Measurements from ENCODE around the gene RAB36. TPM values are rescaled to one million over a fixed set of nuclear protein-coding genes. Genes with fewer than 3 reads are reported as not detected.

RAB36 gene
- polyA plus RNA-seq, 1 of the 3 experiments (the other 2 are of a cell fraction): 6.6 TPM

DNA sequence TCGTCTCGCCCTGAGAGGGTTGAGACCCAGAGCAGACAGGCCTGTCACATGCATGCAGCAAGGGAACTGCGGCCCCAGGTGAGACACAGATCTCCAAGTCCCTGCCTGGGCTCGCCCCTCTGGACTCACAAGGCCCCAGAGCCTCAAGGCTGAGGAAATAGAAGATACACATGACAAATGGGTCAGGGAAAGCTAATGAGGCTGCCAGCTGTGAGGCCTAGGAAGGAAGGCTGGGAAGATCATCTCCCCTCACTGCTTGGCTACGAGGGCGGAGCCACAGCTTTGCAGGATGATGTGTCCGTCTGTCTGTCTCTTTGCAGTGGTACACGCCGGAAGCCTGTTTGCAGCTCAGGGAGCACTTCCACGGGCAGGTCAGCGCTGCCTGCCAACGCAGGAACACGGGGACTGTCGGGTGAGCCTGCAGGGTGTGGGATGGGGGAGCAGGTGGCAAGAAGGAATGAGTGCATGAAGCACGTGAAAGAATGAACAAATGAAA lies 4.5 kb downstream of the RAB36 start (continued):
- TF ChIP-seq GABPA (IDR thresholded peaks at IDR 0.05; ENCODE audit: low read depth): no peak

- H3K27ac ChIP-seq (ENCODE audit: low read depth in 2 of 2, low read length in 1 of 2): no peak overlapping the region
- no peak overlapping the region for H3K4me2 ChIP-seq
- H4K20me1 ChIP-seq (ENCODE audit: insufficient read depth): no peaks in the 10 kb centered on the region
- peaks cover 0 to 7% of the 10 kb centered on the region in 2 experiments; a peak in 1 of 4 replicates for H3K4me1 ChIP-seq (ENCODE audit: control insufficient read depth in 1 of 2, insufficient read depth in 2 of 2, low read depth in 1 of 2, low read length in 1 of 2)
- no peak overlapping the region for H3K9ac ChIP-seq
- TF ChIP-seq, protein P1, sequence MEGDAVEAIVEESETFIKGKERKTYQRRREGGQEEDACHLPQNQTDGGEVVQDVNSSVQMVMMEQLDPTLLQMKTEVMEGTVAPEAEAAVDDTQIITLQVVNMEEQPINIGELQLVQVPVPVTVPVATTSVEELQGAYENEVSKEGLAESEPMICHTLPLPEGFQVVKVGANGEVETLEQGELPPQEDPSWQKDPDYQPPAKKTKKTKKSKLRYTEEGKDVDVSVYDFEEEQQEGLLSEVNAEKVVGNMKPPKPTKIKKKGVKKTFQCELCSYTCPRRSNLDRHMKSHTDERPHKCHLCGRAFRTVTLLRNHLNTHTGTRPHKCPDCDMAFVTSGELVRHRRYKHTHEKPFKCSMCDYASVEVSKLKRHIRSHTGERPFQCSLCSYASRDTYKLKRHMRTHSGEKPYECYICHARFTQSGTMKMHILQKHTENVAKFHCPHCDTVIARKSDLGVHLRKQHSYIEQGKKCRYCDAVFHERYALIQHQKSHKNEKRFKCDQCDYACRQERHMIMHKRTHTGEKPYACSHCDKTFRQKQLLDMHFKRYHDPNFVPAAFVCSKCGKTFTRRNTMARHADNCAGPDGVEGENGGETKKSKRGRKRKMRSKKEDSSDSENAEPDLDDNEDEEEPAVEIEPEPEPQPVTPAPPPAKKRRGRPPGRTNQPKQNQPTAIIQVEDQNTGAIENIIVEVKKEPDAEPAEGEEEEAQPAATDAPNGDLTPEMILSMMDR (IDR thresholded peaks at IDR 0.05): no peak
- TF ChIP-seq RAD21 (IDR thresholded peaks at IDR 0.05; ENCODE audit: low read length) (no peak), RCOR1 (IDR thresholded peaks at IDR 0.05; ENCODE audit: low read length) (no peak), MXI1 (IDR thresholded peaks at IDR 0.05; ENCODE audit: low read depth, low read length) (no peak), FOXM1 (IDR thresholded peaks at IDR 0.05; ENCODE audit: low read depth) (no peak), ELF1 (IDR thresholded peaks at IDR 0.05) (no peak), JUND (IDR thresholded peaks at IDR 0.05) (no peak), TAF1 (IDR thresholded peaks at IDR 0.05; ENCODE audit: borderline replicate concordance, low read depth, low read length) (no peak), EZH2phosphoT487 (IDR thresholded peaks at IDR 0.05; ENCODE audit: borderline replicate concordance, low read depth) (no peak), RFX5 (IDR thresholded peaks at IDR 0.05; ENCODE audit: low read length) (no peak), POLR2AphosphoS5 (IDR thresholded peaks at IDR 0.05; ENCODE audit: low read depth, low read length) (no peak), GATA2 (CRISPR knock-in tag; IDR thresholded peaks at IDR 0.05) (no peak), USF1 (IDR thresholded peaks at IDR 0.05; ENCODE audit: borderline replicate concordance, low read depth) (no peak), TCF12 (IDR thresholded peaks at IDR 0.05) (no peak), CHD2 (IDR thresholded peaks at IDR 0.05; ENCODE audit: low read length, partially characterized antibody) (no peak), NRF1 (IDR thresholded peaks at IDR 0.05; ENCODE audit: low read depth, low read length) (no peak)
- TF ChIP-seq, protein P2, sequence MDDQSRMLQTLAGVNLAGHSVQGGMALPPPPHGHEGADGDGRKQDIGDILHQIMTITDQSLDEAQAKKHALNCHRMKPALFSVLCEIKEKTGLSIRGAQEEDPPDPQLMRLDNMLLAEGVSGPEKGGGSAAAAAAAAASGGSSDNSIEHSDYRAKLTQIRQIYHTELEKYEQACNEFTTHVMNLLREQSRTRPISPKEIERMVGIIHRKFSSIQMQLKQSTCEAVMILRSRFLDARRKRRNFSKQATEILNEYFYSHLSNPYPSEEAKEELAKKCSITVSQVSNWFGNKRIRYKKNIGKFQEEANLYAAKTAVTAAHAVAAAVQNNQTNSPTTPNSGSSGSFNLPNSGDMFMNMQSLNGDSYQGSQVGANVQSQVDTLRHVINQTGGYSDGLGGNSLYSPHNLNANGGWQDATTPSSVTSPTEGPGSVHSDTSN (IDR thresholded peaks at IDR 0.05): no peak
- no peak overlapping the region for H2AFZ ChIP-seq (ENCODE audit: low read depth)
- DNase-seq: no peak
- peaks cover 0 to 17% of the 10 kb centered on the region in 2 experiments for H3K36me3 ChIP-seq (replicated peaks in 1 of 2; ENCODE audit: control insufficient read depth in 1 of 2, insufficient read depth in 2 of 2, low read length in 1 of 2)
- H3F3A ChIP-seq (replicated peaks; ENCODE audit: insufficient read depth): no peaks in the 10 kb centered on the region
- 97% methylated on average over 6 of the region's 6 CpGs for WGBS (ENCODE audit: low lambda C conversion rate)
- no peak overlapping the region for H3K4me3 ChIP-seq (ENCODE audit: low read depth in 2 of 2, low read length in 1 of 2)
- no peaks in the 10 kb centered on the region for H3K27me3 ChIP-seq (ENCODE audit: insufficient read depth)
- no peaks in the 10 kb centered on the region for H3K9me2 ChIP-seq
- ChIA-PET POLR2A (no interaction called here), CTCF (interaction anchor here (1.0 kb wide), 1 partner anchor 28 kb away, joined by 3 read pairs; no protein-coding TSS in a partner anchor)
- peaks cover 4% of the 10 kb centered on the region; the same call in 1 of the 2 replicates for H3K79me2 ChIP-seq (ENCODE audit: insufficient read depth)
- H3K9me3 ChIP-seq: no peaks in the 10 kb centered on the region
These were observed 5.5 kb downstream of the RAB36 start for GRCh38 chr22:23150762-23151161.

Data from SK-N-SH (cell line).